WTC11 (cell line): ENCODE results near the gene PRELID2.

Source experiments
- ATF1 ChIP-seq: sonication (generic); formaldehyde crosslinking; IDR thresholded peaks from 2 replicates; pipeline ENCODE4 v1.8.1; 2023; ENCODE audit warnings: mild to moderate bottlenecking, moderate library complexity, missing genetic modification reagents
- EMX1 ChIP-seq: fragments of 250-450 bp; sonication (Bioruptor Pico); IDR thresholded peaks from 2 replicates; pipeline ENCODE4 v1.8.0; 2021; ENCODE audit warnings: mild to moderate bottlenecking
- MYBL2 ChIP-seq: sonication (generic); formaldehyde crosslinking; IDR thresholded peaks from 2 replicates; pipeline ENCODE4 v1.8.1; 2023; ENCODE audit warnings: mild to moderate bottlenecking, moderate library complexity, missing genetic modification reagents
- NFYB ChIP-seq: sonication (generic); formaldehyde crosslinking; conservative IDR thresholded peaks from 2 replicates; pipeline ENCODE4 v1.8.0; 2022; ENCODE audit warnings: low read depth, missing genetic modification reagents
- SMAD4 ChIP-seq: sonication (generic); formaldehyde crosslinking; IDR thresholded peaks from 2 replicates; pipeline ENCODE4 v1.8.0; 2022; ENCODE audit warnings: mild to moderate bottlenecking, missing genetic modification reagents
- TP53 ChIP-seq: sonication (generic); formaldehyde crosslinking; IDR thresholded peaks from 2 replicates; pipeline ENCODE4 v1.8.1; 2023; ENCODE audit warnings: mild to moderate bottlenecking, missing genetic modification reagents
- TF ChIP-seq, protein P1 (sequence below): fragments of 200-600 bp; IDR thresholded peaks from 2 replicates; pipeline ENCODE4 v1.8.0; 2022; ENCODE audit warnings: antibody characterized with exemption
- TF ChIP-seq, protein P2 (sequence below): sonication (generic); formaldehyde crosslinking; IDR thresholded peaks from 2 replicates; pipeline ENCODE4 v1.8.1; 2022; ENCODE audit warnings: low read depth, mild to moderate bottlenecking, moderate library complexity, missing genetic modification reagents, borderline replicate concordance
- TF ChIP-seq, protein P3 (sequence below): sonication (generic); formaldehyde crosslinking; IDR thresholded peaks from 2 replicates; pipeline ENCODE4 v1.8.0; 2022; ENCODE audit warnings: mild to moderate bottlenecking, missing genetic modification reagents
- TF ChIP-seq, protein P4 (sequence below): sonication (generic); formaldehyde crosslinking; IDR thresholded peaks from 2 replicates; pipeline ENCODE4 v1.8.0; 2022; ENCODE audit warnings: mild to moderate bottlenecking, missing genetic modification reagents
- TF ChIP-seq, protein P5 (sequence below): sonication (generic); formaldehyde crosslinking; IDR thresholded peaks from 2 replicates; pipeline ENCODE4 v1.8.0; 2022; ENCODE audit warnings: mild to moderate bottlenecking, missing genetic modification reagents
- TF ChIP-seq, protein P6 (sequence below): sonication (generic); formaldehyde crosslinking; IDR thresholded peaks from 2 replicates; pipeline ENCODE4 v1.8.1; 2023; ENCODE audit warnings: mild to moderate bottlenecking, missing genetic modification reagents, moderate library complexity
- TF ChIP-seq, protein P7 (sequence below): sonication (generic); formaldehyde crosslinking; IDR thresholded peaks from 2 replicates; pipeline ENCODE4 v1.8.1; 2023; ENCODE audit warnings: mild to moderate bottlenecking, missing genetic modification reagents

DNA sequence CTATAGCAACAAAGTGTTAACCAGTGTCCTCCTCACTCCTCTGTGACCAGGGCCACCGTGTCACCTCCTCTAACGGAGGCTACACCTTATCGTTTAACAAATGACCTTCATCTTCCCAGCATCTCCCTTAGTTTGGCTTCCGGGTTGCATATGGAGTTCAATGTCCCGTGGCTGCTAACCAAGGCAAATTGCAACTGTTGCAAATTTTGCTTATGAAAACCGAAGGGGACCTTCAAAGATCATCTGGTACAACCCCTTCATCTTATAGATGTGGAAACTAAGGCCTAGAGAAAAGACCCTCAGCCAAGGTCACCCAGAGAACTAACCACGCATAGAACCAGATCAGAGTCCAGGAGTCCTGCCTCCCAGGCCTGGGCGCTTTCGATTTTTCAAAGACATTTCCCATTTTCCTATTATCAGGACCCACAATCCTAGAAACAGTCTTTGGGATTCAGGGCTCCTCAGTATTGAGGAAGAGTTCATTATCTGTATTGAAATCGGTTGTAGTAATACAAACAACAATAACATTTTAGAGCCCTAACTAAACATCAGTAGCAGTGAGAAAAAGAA lies 1.4 kb downstream of the PRELID2 start:
- TF ChIP-seq SMAD4 (CRISPR knock-in tag) (no peak), TP53 (no peak), ATF1 (CRISPR knock-in tag) (no peak), EMX1 (no peak), MYBL2 (CRISPR knock-in tag) (no peak), NFYB (CRISPR knock-in tag) (no peak)
- TF ChIP-seq, protein P1, sequence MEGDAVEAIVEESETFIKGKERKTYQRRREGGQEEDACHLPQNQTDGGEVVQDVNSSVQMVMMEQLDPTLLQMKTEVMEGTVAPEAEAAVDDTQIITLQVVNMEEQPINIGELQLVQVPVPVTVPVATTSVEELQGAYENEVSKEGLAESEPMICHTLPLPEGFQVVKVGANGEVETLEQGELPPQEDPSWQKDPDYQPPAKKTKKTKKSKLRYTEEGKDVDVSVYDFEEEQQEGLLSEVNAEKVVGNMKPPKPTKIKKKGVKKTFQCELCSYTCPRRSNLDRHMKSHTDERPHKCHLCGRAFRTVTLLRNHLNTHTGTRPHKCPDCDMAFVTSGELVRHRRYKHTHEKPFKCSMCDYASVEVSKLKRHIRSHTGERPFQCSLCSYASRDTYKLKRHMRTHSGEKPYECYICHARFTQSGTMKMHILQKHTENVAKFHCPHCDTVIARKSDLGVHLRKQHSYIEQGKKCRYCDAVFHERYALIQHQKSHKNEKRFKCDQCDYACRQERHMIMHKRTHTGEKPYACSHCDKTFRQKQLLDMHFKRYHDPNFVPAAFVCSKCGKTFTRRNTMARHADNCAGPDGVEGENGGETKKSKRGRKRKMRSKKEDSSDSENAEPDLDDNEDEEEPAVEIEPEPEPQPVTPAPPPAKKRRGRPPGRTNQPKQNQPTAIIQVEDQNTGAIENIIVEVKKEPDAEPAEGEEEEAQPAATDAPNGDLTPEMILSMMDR: no peak
- TF ChIP-seq, protein P2, sequence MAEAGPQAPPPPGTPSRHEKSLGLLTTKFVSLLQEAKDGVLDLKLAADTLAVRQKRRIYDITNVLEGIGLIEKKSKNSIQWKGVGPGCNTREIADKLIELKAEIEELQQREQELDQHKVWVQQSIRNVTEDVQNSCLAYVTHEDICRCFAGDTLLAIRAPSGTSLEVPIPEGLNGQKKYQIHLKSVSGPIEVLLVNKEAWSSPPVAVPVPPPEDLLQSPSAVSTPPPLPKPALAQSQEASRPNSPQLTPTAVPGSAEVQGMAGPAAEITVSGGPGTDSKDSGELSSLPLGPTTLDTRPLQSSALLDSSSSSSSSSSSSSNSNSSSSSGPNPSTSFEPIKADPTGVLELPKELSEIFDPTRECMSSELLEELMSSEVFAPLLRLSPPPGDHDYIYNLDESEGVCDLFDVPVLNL: no peak
- TF ChIP-seq, protein P3, sequence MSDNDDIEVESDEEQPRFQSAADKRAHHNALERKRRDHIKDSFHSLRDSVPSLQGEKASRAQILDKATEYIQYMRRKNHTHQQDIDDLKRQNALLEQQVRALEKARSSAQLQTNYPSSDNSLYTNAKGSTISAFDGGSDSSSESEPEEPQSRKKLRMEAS: no peak
- TF ChIP-seq, protein P4, sequence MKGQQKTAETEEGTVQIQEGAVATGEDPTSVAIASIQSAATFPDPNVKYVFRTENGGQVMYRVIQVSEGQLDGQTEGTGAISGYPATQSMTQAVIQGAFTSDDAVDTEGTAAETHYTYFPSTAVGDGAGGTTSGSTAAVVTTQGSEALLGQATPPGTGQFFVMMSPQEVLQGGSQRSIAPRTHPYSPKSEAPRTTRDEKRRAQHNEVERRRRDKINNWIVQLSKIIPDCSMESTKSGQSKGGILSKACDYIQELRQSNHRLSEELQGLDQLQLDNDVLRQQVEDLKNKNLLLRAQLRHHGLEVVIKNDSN (CRISPR knock-in tag): no peak
- TF ChIP-seq, protein P5, sequence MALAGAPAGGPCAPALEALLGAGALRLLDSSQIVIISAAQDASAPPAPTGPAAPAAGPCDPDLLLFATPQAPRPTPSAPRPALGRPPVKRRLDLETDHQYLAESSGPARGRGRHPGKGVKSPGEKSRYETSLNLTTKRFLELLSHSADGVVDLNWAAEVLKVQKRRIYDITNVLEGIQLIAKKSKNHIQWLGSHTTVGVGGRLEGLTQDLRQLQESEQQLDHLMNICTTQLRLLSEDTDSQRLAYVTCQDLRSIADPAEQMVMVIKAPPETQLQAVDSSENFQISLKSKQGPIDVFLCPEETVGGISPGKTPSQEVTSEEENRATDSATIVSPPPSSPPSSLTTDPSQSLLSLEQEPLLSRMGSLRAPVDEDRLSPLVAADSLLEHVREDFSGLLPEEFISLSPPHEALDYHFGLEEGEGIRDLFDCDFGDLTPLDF: no peak
- TF ChIP-seq, protein P6, sequence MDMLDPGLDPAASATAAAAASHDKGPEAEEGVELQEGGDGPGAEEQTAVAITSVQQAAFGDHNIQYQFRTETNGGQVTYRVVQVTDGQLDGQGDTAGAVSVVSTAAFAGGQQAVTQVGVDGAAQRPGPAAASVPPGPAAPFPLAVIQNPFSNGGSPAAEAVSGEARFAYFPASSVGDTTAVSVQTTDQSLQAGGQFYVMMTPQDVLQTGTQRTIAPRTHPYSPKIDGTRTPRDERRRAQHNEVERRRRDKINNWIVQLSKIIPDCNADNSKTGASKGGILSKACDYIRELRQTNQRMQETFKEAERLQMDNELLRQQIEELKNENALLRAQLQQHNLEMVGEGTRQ (CRISPR knock-in tag): no peak
- TF ChIP-seq, protein P7, sequence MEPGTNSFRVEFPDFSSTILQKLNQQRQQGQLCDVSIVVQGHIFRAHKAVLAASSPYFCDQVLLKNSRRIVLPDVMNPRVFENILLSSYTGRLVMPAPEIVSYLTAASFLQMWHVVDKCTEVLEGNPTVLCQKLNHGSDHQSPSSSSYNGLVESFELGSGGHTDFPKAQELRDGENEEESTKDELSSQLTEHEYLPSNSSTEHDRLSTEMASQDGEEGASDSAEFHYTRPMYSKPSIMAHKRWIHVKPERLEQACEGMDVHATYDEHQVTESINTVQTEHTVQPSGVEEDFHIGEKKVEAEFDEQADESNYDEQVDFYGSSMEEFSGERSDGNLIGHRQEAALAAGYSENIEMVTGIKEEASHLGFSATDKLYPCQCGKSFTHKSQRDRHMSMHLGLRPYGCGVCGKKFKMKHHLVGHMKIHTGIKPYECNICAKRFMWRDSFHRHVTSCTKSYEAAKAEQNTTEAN (CRISPR knock-in tag): no peak
